ENCODE measurements around the gene HNRNPUL2.

DNA sequence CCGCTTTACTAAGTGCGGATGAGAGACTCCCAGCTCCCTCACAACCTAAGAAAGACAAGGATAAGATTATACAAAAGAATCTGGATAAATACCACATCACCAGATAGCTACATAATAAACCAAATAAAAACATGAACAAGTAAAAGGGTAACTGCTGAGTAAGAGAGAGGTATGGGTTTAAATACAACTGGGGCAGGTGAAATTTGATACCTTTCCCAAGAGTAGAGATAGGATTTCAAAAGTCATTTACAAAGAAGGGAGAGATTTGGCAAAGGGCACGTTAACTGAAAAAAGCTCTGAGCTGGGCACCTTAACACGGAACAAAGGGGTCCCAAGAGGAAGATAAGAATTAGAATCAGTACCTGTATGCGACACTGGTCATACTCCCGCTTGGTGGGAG, 50.1 kb downstream of the HNRNPUL2 start:
- TF ChIP-seq, protein P1, sequence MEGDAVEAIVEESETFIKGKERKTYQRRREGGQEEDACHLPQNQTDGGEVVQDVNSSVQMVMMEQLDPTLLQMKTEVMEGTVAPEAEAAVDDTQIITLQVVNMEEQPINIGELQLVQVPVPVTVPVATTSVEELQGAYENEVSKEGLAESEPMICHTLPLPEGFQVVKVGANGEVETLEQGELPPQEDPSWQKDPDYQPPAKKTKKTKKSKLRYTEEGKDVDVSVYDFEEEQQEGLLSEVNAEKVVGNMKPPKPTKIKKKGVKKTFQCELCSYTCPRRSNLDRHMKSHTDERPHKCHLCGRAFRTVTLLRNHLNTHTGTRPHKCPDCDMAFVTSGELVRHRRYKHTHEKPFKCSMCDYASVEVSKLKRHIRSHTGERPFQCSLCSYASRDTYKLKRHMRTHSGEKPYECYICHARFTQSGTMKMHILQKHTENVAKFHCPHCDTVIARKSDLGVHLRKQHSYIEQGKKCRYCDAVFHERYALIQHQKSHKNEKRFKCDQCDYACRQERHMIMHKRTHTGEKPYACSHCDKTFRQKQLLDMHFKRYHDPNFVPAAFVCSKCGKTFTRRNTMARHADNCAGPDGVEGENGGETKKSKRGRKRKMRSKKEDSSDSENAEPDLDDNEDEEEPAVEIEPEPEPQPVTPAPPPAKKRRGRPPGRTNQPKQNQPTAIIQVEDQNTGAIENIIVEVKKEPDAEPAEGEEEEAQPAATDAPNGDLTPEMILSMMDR (IDR thresholded peaks at IDR 0.05; ENCODE audit: low read length), result no peak
- TF ChIP-seq EZH2 (optimal IDR thresholded peaks at IDR 0.05; ENCODE audit: low read depth, low read length) (no peak), EZH2phosphoT487 (IDR thresholded peaks at IDR 0.05; ENCODE audit: low read length) (no peak)
